ENCODE results near the gene DNAJC11.

- no peak for TF ChIP-seq EP300 (IDR thresholded peaks at IDR 0.05; ENCODE audit: borderline replicate concordance in 1 of 2, low read depth in 1 of 2, low read length in 1 of 2)
- no peak for TF ChIP-seq POLR2AphosphoS5 (IDR thresholded peaks at IDR 0.05; ENCODE audit: low read depth, low read length)
- no peak for TF ChIP-seq RAD21 (IDR thresholded peaks at IDR 0.05; ENCODE audit: low read length)
- TF ChIP-seq SMC3 (IDR thresholded peaks at IDR 0.05; ENCODE audit: low read depth, low read length), result no peak
- TF ChIP-seq, protein P1, sequence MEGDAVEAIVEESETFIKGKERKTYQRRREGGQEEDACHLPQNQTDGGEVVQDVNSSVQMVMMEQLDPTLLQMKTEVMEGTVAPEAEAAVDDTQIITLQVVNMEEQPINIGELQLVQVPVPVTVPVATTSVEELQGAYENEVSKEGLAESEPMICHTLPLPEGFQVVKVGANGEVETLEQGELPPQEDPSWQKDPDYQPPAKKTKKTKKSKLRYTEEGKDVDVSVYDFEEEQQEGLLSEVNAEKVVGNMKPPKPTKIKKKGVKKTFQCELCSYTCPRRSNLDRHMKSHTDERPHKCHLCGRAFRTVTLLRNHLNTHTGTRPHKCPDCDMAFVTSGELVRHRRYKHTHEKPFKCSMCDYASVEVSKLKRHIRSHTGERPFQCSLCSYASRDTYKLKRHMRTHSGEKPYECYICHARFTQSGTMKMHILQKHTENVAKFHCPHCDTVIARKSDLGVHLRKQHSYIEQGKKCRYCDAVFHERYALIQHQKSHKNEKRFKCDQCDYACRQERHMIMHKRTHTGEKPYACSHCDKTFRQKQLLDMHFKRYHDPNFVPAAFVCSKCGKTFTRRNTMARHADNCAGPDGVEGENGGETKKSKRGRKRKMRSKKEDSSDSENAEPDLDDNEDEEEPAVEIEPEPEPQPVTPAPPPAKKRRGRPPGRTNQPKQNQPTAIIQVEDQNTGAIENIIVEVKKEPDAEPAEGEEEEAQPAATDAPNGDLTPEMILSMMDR (IDR thresholded peaks at IDR 0.05), result no peak
These were observed 98.2 kb downstream of the DNAJC11 start for GRCh38 chr1:6603238-6603914.

Data from SK-N-SH (cell line).